22Rv1 (cell line): ENCODE measurements around the gene HIPK3.
"Not testable (repeated sequence)": the region's sequence is repeated elsewhere in the genome, so short reads cannot be mapped to it uniquely, and the experiment has no call there.

Experiments used
- H3K27ac ChIP-seq: fragments of 450-650 bp; 2 replicates; pipeline ENCODE4 v1.5.1; 2017
- CTCF ChIP-seq: fragments of 450-650 bp; IDR thresholded peaks from 2 replicates; pipeline ENCODE4 v1.5.1; 2017; ENCODE audit warnings: mild to moderate bottlenecking
- ZFX ChIP-seq: fragments of 450-650 bp; IDR thresholded peaks from 2 replicates; pipeline ENCODE4 v1.6.1; 2017; ENCODE audit warnings: antibody characterized with exemption, borderline replicate concordance

HIPK3 gene

GRCh38 chr11:33222052-33222750, 35.0 kb upstream of the HIPK3 start:
- TF ChIP-seq ZFX (no peak), CTCF (no peak)
- H3K27ac ChIP-seq, result no peak overlapping the region

GRCh38 chr11:33225371-33225770, 31.8 kb upstream of the HIPK3 start:
- TF ChIP-seq CTCF (no peak), ZFX (no peak)
- H3K27ac ChIP-seq, result no peak overlapping the region

GRCh38 chr11:33227578-33228261, 29.5 kb upstream of the HIPK3 start:
- no peak overlapping the region for H3K27ac ChIP-seq
- TF ChIP-seq ZFX (no peak), CTCF (no peak)

GRCh38 chr11:33234397-33235190, 22.6 kb upstream of the HIPK3 start:
- TF ChIP-seq CTCF, result no peak
- TF ChIP-seq ZFX, result no peak
- H3K27ac ChIP-seq, result no peak overlapping the region

- TF ChIP-seq CTCF, result no peak
- TF ChIP-seq ZFX, result no peak
- no peak overlapping the region for H3K27ac ChIP-seq
Observed at GRCh38 chr11:33237039-33237597, 20.1 kb upstream of the HIPK3 start.

- TF ChIP-seq CTCF (no peak), ZFX (no peak)
- no peak overlapping the region for H3K27ac ChIP-seq
Observed at GRCh38 chr11:33242575-33242974, 14.6 kb upstream of the HIPK3 start.

- not testable (repeated sequence) for H3K27ac ChIP-seq
Observed at GRCh38 chr11:33243654-33244053, 13.5 kb upstream of the HIPK3 start.
